Mesendoderm (in vitro differentiated cells): ENCODE data around the gene CHD9.
"Not testable (repeated sequence)": the region's sequence is repeated elsewhere in the genome, so short reads cannot be mapped to it uniquely, and the experiment has no call there.

Source experiments
- DNase-seq: peaks from one replicate; pipeline ENCODE4 v3.0.0; 2013
- H2AK5ac ChIP-seq: 2 replicates; pipeline ENCODE4 v1.6.1; 2013; ENCODE audit warnings: low read length, inconsistent platforms
- H2BK120ac ChIP-seq: 2 replicates; pipeline ENCODE4 v1.6.1; 2013; ENCODE audit warnings: low read depth, mild to moderate bottlenecking, low read length, moderate library complexity, mixed read lengths
- H2BK15ac ChIP-seq: replicated peaks from 2 replicates; pipeline ENCODE4 v1.6.1; 2013; ENCODE audit warnings: low read depth, mild to moderate bottlenecking, moderate library complexity
- H2BK5ac ChIP-seq: 2 replicates; pipeline ENCODE4 v1.6.1; 2013; ENCODE audit warnings: low read length, inconsistent platforms
- H3K18ac ChIP-seq: 2 replicates; pipeline ENCODE4 v1.6.1; 2013; ENCODE audit warnings: mild to moderate bottlenecking, low read length, mixed read lengths
- H3K23ac ChIP-seq: one replicate; pipeline ENCODE4 v1.6.1; 2013; ENCODE audit warnings: low read length
- H3K27ac ChIP-seq: 2 replicates; pipeline ENCODE4 v1.5.1; 2013; ENCODE audit warnings: low read depth, mild to moderate bottlenecking, inconsistent platforms, low read length, moderate library complexity
- H3K27me3 ChIP-seq: 2 replicates; pipeline ENCODE4 v1.6.1; 2013; ENCODE audit warnings: low read length, control low read depth, mild to moderate bottlenecking, inconsistent platforms; ENCODE audit not compliant: insufficient read depth, poor library complexity
- H3K36me3 ChIP-seq: 2 replicates; pipeline ENCODE4 v1.6.1; 2013; ENCODE audit warnings: low read length, inconsistent platforms; ENCODE audit not compliant: control insufficient read depth, insufficient read depth
- H3K4ac ChIP-seq: one replicate; pipeline ENCODE4 v1.6.1; 2013; ENCODE audit warnings: low read depth, mild to moderate bottlenecking, low read length, moderate library complexity
- H3K4me1 ChIP-seq: 2 replicates; pipeline ENCODE4 v1.6.1; 2013; ENCODE audit warnings: low read depth, low read length, inconsistent platforms; ENCODE audit not compliant: control insufficient read depth
- H3K4me2 ChIP-seq: 2 replicates; pipeline ENCODE4 v1.6.1; 2013; ENCODE audit warnings: low read length
- H3K4me3 ChIP-seq: 2 replicates; pipeline ENCODE4 v1.5.1; 2013; ENCODE audit warnings: mild to moderate bottlenecking, low read length
- H3K56ac ChIP-seq: one replicate; pipeline ENCODE4 v1.6.1; 2013; ENCODE audit warnings: low read length
- H3K79me1 ChIP-seq: 2 replicates; pipeline ENCODE4 v1.6.1; 2013; ENCODE audit warnings: low read length, inconsistent platforms
- H3K79me2 ChIP-seq: 2 replicates; pipeline ENCODE4 v1.6.1; 2013; ENCODE audit warnings: mild to moderate bottlenecking, low read length; ENCODE audit not compliant: control insufficient read depth, insufficient read depth
- H3K9ac ChIP-seq: 2 replicates; pipeline ENCODE4 v1.6.1; 2013; ENCODE audit warnings: low read length, inconsistent platforms
- H4K5ac ChIP-seq: one replicate; pipeline ENCODE4 v1.6.1; 2013; ENCODE audit warnings: low read length
- H4K8ac ChIP-seq: one replicate; pipeline ENCODE4 v1.6.1; 2013; ENCODE audit warnings: low read depth, mild to moderate bottlenecking, control low read depth, low read length, moderate library complexity
- WGBS: extraction: QIAGEN DNeasy Blood & Tissue Kit; methylation state at CpG from one replicate; pipeline ENCODE4 v1.1.7; 2013; ENCODE audit warnings: low lambda C conversion rate, missing lambda C conversion rate; ENCODE audit not compliant: insufficient coverage; ENCODE audit errors: extremely low coverage; 5-methylcytosine and 5-hydroxymethylcytosine counted together

The CHD9 gene

DNA sequence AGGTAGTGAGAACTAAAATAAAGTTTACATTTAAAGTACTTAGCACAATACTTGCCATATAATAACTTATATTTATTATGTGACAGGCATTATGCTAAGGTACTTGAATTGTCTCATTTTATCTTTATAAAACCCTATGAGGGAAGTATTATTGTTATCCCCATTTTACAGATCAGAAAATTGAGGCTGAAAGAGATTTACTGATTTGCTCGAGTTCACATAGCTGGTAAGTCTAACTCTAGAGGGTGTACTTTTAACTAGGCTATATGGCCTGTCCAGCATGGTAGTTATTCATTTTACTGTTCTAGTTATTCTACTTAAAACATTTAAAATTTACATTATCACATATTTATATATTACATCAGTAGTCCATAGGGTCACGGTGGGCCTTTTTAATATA, 266.2 kb downstream of the CHD9 start:
- Histone ChIP-seq H3K56ac (no peak overlapping the region), H3K79me2 (no peaks in the 10 kb centered on the region), H3K27me3 (no peaks in the 10 kb centered on the region), H4K8ac (no peak overlapping the region), H2BK5ac (no peak overlapping the region), H3K4me2 (no peak overlapping the region), H3K4me3 (no peak overlapping the region), H3K79me1 (no peaks in the 10 kb centered on the region), H3K18ac (no peak overlapping the region), H3K36me3 (peaks cover 3% of the 10 kb centered on the region), H3K4me1 (no peaks in the 10 kb centered on the region), H2AK5ac (no peak overlapping the region), H3K9ac (no peak overlapping the region), H3K27ac (no peak overlapping the region), H2BK15ac (no peak overlapping the region), H3K23ac (no peak overlapping the region), H2BK120ac (no peak overlapping the region), H3K4ac (no peak overlapping the region), H4K5ac (no peak overlapping the region)
- WGBS, result no CpG with 5 or more reads among the region's 2 CpGs
- DNase-seq, result no peak

DNA sequence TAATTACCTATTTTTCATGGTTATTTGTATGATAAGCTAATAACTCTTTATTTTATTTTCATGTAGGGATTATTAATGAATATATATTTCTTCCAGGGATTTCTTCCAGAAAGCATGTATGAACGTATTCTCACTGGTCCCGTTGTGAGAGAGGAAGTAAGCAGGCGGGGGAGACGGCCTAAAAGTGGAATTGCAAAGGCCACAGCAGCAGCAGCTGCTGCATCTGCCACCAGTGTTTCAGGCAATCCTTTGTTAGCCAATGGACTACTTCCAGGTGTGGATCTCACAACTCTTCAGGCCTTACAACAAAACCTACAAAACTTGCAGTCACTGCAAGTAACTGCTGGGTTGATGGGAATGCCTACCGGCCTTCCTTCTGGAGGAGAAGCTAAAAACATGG, 269.1 kb downstream of the CHD9 start:
- Histone ChIP-seq H3K27me3 (no peaks in the 10 kb centered on the region), H3K4me2 (no peak overlapping the region), H3K27ac (no peak overlapping the region), H3K36me3 (peaks cover 3% of the 10 kb centered on the region), H2BK120ac (no peak overlapping the region), H2BK15ac (no peak overlapping the region), H3K23ac (no peak overlapping the region), H4K5ac (no peak overlapping the region), H3K79me2 (no peaks in the 10 kb centered on the region), H3K56ac (no peak overlapping the region), H3K18ac (no peak overlapping the region), H2AK5ac (no peak overlapping the region), H2BK5ac (no peak overlapping the region), H3K79me1 (no peaks in the 10 kb centered on the region), H3K4ac (no peak overlapping the region), H4K8ac (no peak overlapping the region), H3K4me3 (no peak overlapping the region), H3K4me1 (no peaks in the 10 kb centered on the region), H3K9ac (no peak overlapping the region)
- WGBS, result no CpG with 5 or more reads among the region's 5 CpGs
- no peak for DNase-seq

DNA sequence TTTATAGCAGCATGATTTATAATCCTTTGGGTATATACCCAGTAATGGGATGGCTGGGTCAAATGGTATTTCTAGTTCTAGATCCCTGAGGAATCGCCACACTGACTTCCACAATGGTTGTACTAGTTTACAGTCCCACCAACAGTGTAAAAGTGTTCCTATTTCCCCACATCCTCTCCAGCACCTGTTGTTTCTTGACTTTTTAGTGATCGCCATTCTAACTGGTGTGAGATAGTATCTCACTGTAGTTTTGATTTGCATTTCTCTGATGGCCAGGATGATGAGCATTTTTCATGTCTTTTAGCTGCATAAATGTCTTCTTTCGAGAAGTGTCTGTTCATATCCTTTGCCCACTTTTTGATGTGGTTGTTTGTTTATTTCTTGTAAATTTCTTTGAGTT, 276.2 kb downstream of the CHD9 start:
- not testable (repeated sequence) for H3K27me3 ChIP-seq, H3K79me1 ChIP-seq, H3K79me2 ChIP-seq, H3K36me3 ChIP-seq, H4K8ac ChIP-seq, H2BK15ac ChIP-seq, H2BK120ac ChIP-seq, H2AK5ac ChIP-seq, DNase-seq, H3K9ac ChIP-seq, H3K23ac ChIP-seq, H3K4ac ChIP-seq, H3K27ac ChIP-seq, H3K4me1 ChIP-seq, H3K4me3 ChIP-seq, H3K56ac ChIP-seq, H3K18ac ChIP-seq, H2BK5ac ChIP-seq, H4K5ac ChIP-seq, H3K4me2 ChIP-seq
- no CpG with 5 or more reads among the region's 3 CpGs for WGBS

DNA sequence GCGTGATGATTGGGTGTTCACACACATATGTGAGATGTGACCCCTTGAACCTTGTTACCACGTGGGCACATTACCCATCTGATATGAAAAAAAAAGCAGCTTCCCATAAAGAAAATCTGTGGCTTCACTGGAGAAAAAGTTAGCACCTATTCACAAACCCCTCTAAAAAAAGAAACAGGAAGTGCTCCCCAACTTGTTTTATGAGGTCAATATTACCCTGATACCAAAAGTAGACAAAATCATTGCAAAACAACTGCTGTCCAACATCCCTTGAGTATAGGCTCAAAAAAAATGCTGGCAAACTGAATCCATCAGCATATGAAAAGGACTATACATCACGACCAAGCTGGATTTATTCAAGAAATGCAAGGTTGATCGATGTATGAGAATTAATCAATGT, 279.8 kb downstream of the CHD9 start:
- Histone ChIP-seq H3K9ac (no peak overlapping the region), H3K4me2 (no peak overlapping the region), H3K79me2 (no peaks in the 10 kb centered on the region), H4K5ac (no peak overlapping the region), H3K56ac (no peak overlapping the region), H3K27ac (no peak overlapping the region), H3K4me3 (no peak overlapping the region), H3K79me1 (no peaks in the 10 kb centered on the region), H3K4ac (no peak overlapping the region), H2BK5ac (no peak overlapping the region), H3K4me1 (no peaks in the 10 kb centered on the region), H2BK15ac (no peak overlapping the region), H2BK120ac (no peak overlapping the region), H4K8ac (no peak overlapping the region), H3K27me3 (no peaks in the 10 kb centered on the region), H3K23ac (no peak overlapping the region), H3K18ac (no peak overlapping the region), H3K36me3 (no peaks in the 10 kb centered on the region), H2AK5ac (no peak overlapping the region)
- no peak for DNase-seq
- no CpG with 5 or more reads among the region's 4 CpGs for WGBS

DNA sequence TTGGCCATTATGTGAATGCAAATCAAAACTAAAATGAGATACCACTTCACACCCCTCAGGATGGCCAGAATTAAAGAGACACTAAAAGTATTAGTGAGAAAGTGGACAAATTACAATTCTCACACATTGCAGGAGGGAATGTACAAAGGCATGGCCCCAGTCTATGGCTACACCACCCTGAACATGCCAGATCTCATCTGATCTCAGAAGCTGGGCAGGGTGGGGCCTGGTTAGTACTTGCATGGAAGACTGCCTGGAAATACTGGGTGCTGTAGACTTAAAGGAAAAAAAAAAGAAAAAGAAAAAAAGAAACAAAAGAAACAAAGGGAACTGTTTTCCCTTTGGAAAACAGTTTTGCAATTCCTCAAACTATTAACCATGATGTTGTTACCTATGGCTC, 282.5 kb downstream of the CHD9 start:
- no peak for DNase-seq
- Histone ChIP-seq H4K5ac (no peak overlapping the region), H3K4ac (no peak overlapping the region)

DNA sequence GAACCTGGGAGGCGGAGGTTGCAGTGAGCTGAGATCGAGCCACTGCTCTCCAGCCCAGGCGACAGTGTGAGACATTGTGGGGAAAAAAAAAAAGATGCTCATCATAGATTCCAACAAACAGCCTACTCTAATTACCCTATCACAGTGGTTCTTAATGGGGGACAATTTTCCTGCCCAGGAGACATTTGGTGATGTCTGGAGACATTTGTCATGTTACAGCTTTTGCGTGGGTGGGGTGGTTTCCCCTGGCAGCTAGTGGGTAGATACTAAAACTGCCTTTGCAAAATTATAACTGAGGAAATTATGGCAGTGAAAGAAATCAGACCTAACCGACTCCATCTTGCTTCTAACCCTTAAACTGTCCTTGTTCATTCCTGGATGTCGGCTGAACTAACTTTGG, 287.0 kb downstream of the CHD9 start:
- H3K4me3 ChIP-seq, result no peak overlapping the region
- no peaks in the 10 kb centered on the region for H3K79me2 ChIP-seq
- no peaks in the 10 kb centered on the region for H3K36me3 ChIP-seq
- H3K4me2 ChIP-seq, result no peak overlapping the region
- no peak overlapping the region for H4K5ac ChIP-seq
- no peak overlapping the region for H3K23ac ChIP-seq
- H2BK120ac ChIP-seq, result no peak overlapping the region
- H3K18ac ChIP-seq, result no peak overlapping the region
- WGBS, result no CpG with 5 or more reads among the region's 6 CpGs
- H3K56ac ChIP-seq, result no peak overlapping the region
- no peak overlapping the region for H3K4ac ChIP-seq
- no peak overlapping the region for H2BK5ac ChIP-seq
- no peaks in the 10 kb centered on the region for H3K27me3 ChIP-seq
- H3K79me1 ChIP-seq, result no peaks in the 10 kb centered on the region
- no peak overlapping the region for H2BK15ac ChIP-seq
- no peak overlapping the region for H2AK5ac ChIP-seq
- H4K8ac ChIP-seq, result no peak overlapping the region
- H3K4me1 ChIP-seq, result no peaks in the 10 kb centered on the region
- H3K27ac ChIP-seq, result no peak overlapping the region
- H3K9ac ChIP-seq, result no peak overlapping the region
- DNase-seq, result no peak

More for the DNA sequence above, 282.5 kb downstream of the CHD9 start:
- Histone ChIP-seq H3K79me1 (no peaks in the 10 kb centered on the region), H4K8ac (no peak overlapping the region), H3K79me2 (no peaks in the 10 kb centered on the region), H3K18ac (no peak overlapping the region), H2BK15ac (no peak overlapping the region), H2BK5ac (no peak overlapping the region), H3K4me1 (no peaks in the 10 kb centered on the region), H3K9ac (no peak overlapping the region), H3K4me2 (no peak overlapping the region), H2BK120ac (no peak overlapping the region), H3K23ac (no peak overlapping the region), H3K36me3 (no peaks in the 10 kb centered on the region), H3K4me3 (no peak overlapping the region), H2AK5ac (no peak overlapping the region), H3K27me3 (no peaks in the 10 kb centered on the region), H3K27ac (no peak overlapping the region), H3K56ac (no peak overlapping the region)
